ENCODE results near the gene MAPKAP1.

Gene MAPKAP1

DNA sequence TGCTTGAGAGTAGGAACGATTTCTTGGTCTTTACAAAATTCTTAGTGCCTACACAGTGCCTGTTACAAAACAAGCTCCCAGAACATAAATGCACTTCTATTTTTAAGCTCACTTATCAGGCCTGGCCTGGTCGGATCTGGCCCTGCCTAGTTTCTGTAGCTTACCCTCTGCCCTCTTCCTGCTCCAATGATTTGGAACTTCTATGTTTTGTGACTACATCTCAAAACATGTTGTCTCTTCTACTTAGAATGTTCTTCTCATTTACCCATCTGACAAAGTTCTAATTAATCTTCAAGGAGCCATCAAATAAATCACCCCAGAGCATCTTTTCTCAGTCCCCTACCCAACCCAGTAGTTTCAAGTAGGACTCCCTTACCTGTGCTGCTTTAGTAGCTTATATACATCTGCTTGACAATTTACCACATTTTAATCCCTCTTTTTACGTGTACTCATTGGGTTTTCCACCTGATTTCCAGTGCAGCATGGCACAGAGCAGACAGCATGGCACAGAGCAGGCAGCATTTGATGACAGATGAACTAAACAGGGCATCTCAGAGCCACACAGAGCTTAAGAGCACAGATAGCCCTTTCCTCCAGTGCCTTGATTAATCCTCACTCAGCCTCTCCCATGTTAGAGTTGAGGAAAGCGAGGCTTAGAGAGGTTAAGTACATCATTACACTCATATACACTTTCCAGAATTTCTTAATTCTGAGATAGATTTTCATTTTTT lies 171.9 kb downstream of the MAPKAP1 start:
- TF ChIP-seq, protein P1, sequence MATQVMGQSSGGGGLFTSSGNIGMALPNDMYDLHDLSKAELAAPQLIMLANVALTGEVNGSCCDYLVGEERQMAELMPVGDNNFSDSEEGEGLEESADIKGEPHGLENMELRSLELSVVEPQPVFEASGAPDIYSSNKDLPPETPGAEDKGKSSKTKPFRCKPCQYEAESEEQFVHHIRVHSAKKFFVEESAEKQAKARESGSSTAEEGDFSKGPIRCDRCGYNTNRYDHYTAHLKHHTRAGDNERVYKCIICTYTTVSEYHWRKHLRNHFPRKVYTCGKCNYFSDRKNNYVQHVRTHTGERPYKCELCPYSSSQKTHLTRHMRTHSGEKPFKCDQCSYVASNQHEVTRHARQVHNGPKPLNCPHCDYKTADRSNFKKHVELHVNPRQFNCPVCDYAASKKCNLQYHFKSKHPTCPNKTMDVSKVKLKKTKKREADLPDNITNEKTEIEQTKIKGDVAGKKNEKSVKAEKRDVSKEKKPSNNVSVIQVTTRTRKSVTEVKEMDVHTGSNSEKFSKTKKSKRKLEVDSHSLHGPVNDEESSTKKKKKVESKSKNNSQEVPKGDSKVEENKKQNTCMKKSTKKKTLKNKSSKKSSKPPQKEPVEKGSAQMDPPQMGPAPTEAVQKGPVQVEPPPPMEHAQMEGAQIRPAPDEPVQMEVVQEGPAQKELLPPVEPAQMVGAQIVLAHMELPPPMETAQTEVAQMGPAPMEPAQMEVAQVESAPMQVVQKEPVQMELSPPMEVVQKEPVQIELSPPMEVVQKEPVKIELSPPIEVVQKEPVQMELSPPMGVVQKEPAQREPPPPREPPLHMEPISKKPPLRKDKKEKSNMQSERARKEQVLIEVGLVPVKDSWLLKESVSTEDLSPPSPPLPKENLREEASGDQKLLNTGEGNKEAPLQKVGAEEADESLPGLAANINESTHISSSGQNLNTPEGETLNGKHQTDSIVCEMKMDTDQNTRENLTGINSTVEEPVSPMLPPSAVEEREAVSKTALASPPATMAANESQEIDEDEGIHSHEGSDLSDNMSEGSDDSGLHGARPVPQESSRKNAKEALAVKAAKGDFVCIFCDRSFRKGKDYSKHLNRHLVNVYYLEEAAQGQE (IDR thresholded peaks at IDR 0.05; ENCODE audit: insufficient read depth in 1 of 2, low read depth in 2 of 2, low read length in 2 of 2): no peak
- TF ChIP-seq POLR2AphosphoS5 (IDR thresholded peaks at IDR 0.05; ENCODE audit: low read depth, low read length): no peak
- no peak for TF ChIP-seq SIN3A (IDR thresholded peaks at IDR 0.05; ENCODE audit: borderline replicate concordance, insufficient read depth, low read length)
- TF ChIP-seq TAF1 (IDR thresholded peaks at IDR 0.05; ENCODE audit: borderline replicate concordance, insufficient read depth, low read length): no peak
- no peak for TF ChIP-seq FOXP2 (optimal IDR thresholded peaks at IDR 0.05; ENCODE audit: borderline replicate concordance, extremely low read depth, extremely low read length, insufficient read depth)

DNA sequence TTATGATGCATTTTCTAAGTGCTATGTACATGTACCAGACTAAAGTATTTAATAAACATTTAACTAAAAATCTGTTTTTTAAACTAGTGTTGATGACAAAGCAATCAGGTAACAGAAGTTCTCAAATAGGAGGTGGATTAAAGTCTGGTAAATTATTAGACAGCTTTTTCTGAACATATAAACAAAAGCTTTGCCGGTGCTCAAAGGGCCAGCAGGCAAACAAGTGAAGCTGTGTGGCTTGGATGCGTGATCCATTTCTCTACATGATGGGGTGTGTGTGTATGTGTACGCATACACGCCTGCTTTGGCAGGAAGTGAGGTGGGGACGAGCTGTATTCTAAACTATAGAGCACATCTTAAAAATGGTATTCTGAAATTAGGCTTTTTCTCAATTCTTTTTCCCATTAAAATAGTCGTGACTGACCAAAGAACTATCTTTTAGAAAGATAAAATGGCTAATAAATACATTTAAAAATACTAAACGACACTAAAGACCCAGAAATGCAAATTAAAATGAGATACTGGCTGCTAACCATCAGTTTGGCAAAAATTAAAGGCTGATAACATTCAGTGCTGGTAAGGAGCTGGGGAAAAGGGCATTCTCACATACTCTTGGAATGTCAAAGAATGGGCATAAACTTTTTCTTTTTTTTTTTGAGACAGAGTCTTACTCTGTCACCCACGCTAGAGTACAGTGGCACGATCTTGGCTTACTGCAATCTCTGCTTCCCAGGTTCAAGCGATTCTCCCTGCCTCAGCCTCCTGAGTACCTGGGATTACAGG lies 174.0 kb downstream of the MAPKAP1 start:
- TF ChIP-seq SIN3A (IDR thresholded peaks at IDR 0.05; ENCODE audit: borderline replicate concordance, insufficient read depth, low read length): no peak
- TF ChIP-seq POLR2AphosphoS5 (IDR thresholded peaks at IDR 0.05; ENCODE audit: low read depth, low read length): no peak
- TF ChIP-seq TAF1 (IDR thresholded peaks at IDR 0.05; ENCODE audit: borderline replicate concordance, insufficient read depth, low read length): no peak
- no peak for TF ChIP-seq FOXP2 (optimal IDR thresholded peaks at IDR 0.05; ENCODE audit: borderline replicate concordance, extremely low read depth, extremely low read length, insufficient read depth)
- TF ChIP-seq, protein P1 (IDR thresholded peaks at IDR 0.05; ENCODE audit: insufficient read depth in 1 of 2, low read depth in 2 of 2, low read length in 2 of 2): no peak

DNA sequence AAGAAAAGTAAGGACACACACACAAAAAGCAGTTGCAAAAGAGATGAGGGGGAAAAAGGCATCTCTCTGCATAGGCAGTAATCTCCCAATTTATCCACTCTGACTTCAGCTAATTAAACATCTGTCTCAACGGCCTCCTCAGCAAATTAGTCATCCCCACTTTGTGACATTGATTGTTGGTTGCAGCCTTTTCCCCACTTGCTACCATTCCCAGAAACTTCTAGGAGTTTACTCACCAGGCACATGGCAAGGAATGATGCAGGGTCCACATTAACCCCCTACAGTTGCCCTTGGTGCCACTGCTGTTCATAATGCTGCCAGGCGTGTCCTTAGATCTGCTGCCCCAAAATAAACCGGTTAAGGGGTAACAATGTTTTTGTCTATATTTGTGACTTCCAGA lies 174.6 kb downstream of the MAPKAP1 start:
- TF ChIP-seq, protein P1 (IDR thresholded peaks at IDR 0.05; ENCODE audit: insufficient read depth in 1 of 2, low read depth in 2 of 2, low read length in 2 of 2): no peak
- TF ChIP-seq SIN3A (IDR thresholded peaks at IDR 0.05; ENCODE audit: borderline replicate concordance, insufficient read depth, low read length) (no peak), TAF1 (IDR thresholded peaks at IDR 0.05; ENCODE audit: borderline replicate concordance, insufficient read depth, low read length) (no peak), FOXP2 (optimal IDR thresholded peaks at IDR 0.05; ENCODE audit: borderline replicate concordance, extremely low read depth, extremely low read length, insufficient read depth) (no peak), POLR2AphosphoS5 (IDR thresholded peaks at IDR 0.05; ENCODE audit: low read depth, low read length) (no peak)

DNA sequence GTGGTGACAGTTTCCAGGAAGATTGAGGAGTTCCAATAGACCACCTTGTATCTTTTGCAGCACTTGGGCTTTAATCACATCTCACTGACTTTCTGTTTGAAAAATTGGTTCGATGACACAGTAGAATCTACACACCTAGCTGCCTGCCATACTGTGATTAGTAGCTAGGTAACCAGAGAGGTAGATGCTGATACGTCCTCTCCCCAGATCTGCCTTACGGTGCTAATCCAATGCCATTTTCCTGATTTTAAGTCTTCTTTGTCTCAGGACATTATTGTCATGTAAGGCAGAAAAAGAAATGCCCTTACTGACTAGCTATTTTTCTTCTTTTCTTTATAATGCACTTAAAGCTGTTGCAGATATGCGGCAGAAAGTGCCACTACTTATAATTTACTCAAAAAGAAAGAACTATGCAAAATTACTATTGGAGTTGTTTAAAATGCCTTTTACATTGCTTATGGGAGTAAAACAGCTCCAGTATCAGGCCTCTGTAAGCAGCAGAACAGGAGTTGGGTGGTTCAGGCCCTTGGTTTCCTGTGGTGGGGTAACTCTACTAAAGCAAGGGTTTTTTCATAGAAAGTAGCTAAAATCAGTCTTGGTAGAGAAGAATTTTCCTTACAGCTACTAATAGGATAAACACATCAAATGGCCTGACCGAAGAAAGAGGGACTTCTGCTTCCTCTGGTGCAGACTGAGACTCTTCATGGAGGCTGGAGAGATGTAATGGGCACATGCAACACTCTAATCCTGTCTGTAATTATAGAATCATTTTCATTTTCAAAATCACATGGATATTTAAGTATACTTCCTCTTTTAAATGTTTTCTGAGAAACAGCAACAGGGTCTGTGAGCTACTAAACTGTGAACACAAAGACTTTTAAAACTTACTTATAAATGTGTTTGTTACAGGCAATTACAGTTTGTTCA lies 177.2 kb downstream of the MAPKAP1 start:
- TF ChIP-seq FOXP2 (optimal IDR thresholded peaks at IDR 0.05; ENCODE audit: borderline replicate concordance, extremely low read depth, extremely low read length, insufficient read depth) (no peak), TAF1 (IDR thresholded peaks at IDR 0.05; ENCODE audit: borderline replicate concordance, insufficient read depth, low read length) (no peak), SIN3A (IDR thresholded peaks at IDR 0.05; ENCODE audit: borderline replicate concordance, insufficient read depth, low read length) (no peak), POLR2AphosphoS5 (IDR thresholded peaks at IDR 0.05; ENCODE audit: low read depth, low read length) (no peak)
- TF ChIP-seq, protein P1 (IDR thresholded peaks at IDR 0.05; ENCODE audit: insufficient read depth in 1 of 2, low read depth in 2 of 2, low read length in 2 of 2): no peak
